Ascending aorta (tissue), 2 donors: ENCODE results near the gene HBP1. TPM values are rescaled to one million over a fixed set of nuclear protein-coding genes. Genes with fewer than 3 reads are reported as not detected.

Source experiments
- DNase-seq, 2 donors: peaks; one replicate each; pipeline ENCODE4 v3.0.0-alpha.2; 2019; ENCODE audit warnings: low spot score in 2 of 2
- H3K27ac ChIP-seq, 2 donors: fragments of 200-600 bp; sonication (generic); one replicate each; pipeline ENCODE4 v1.5.1; 2016 to 2017; ENCODE audit warnings: mild to moderate bottlenecking in 1 of 2
- H3K27me3 ChIP-seq: fragments of 200-600 bp; sonication (generic); one replicate; pipeline ENCODE4 v1.5.1; 2017
- H3K36me3 ChIP-seq, 2 donors: fragments of 200-600 bp; sonication (generic); one replicate each; pipeline ENCODE4 v1.5.1; 2016
- H3K4me1 ChIP-seq, 2 donors: fragments of 200-600 bp; sonication (generic); one replicate each; pipeline ENCODE4 v1.5.1; 2016 to 2017; ENCODE audit warnings: mild to moderate bottlenecking in 1 of 2
- H3K4me3 ChIP-seq, 2 donors: fragments of 200-600 bp; sonication (generic); one replicate each; pipeline ENCODE4 v1.5.1; 2016 to 2017; ENCODE audit warnings: mild to moderate bottlenecking in 1 of 2
- H3K9me3 ChIP-seq, 2 donors: fragments of 200-600 bp; sonication (generic); one replicate each; pipeline ENCODE4 v1.5.1; 2016
- CTCF ChIP-seq, 3 experiments: fragments of 200-600 bp in 2 of 3; fragments of 450-650 bp in 1 of 3; sonication (generic) in 2 of 3; IDR thresholded peaks; one replicate each; pipeline ENCODE4 v1.5.1; 2016 to 2019; ENCODE audit warnings: antibody characterized with exemption in 3 of 3, mild to moderate bottlenecking in 1 of 3, moderate library complexity in 1 of 3
- intact Hi-C: fragments of 100-400 bp; cut with DNase I; formaldehyde crosslinking; loops from one replicate; pipeline ENCODE4 v1.15.1; 2023
- total RNA-seq: library from RNA; depleted of rRNA; stranded (reverse); fragments of >200 nt; gene quantifications from one replicate; pipeline ENCODE4 v1.1.0, GENCODE V29; 2016

HBP1 gene
- total RNA-seq, 1 donor from 2014 or later = 62.2 TPM

GRCh38 chr7:107194052-107194451, 25.2 kb downstream of the HBP1 start:
- TF ChIP-seq CTCF (IDR thresholded peaks at IDR 0.05) = peak in 1 of 3 experiments; percentile 3
- DNase-seq = no peak
- H3K27ac ChIP-seq = no peak overlapping the region
- H3K36me3 ChIP-seq = peaks cover 51 to 72% of the 10 kb centered on the region in 2 donors
- H3K9me3 ChIP-seq = no peaks in the 10 kb centered on the region
- H3K4me1 ChIP-seq = no peaks in the 10 kb centered on the region
- intact Hi-C loops = no loop called here
- H3K4me3 ChIP-seq = no peak overlapping the region
- no peaks in the 10 kb centered on the region for H3K27me3 ChIP-seq

- Histone ChIP-seq H3K4me3 (no peak overlapping the region), H3K27me3 (no peaks in the 10 kb centered on the region), H3K9me3 (no peaks in the 10 kb centered on the region), H3K36me3 (peaks cover 51 to 76% of the 10 kb centered on the region in 2 donors), H3K27ac (no peak overlapping the region), H3K4me1 (no peaks in the 10 kb centered on the region)
- DNase-seq = no peak
- TF ChIP-seq CTCF (IDR thresholded peaks at IDR 0.05) = no peak
- intact Hi-C loops = no loop called here
Observed at GRCh38 chr7:107196834-107197610, 28.2 kb downstream of the HBP1 start.

GRCh38 chr7:107201795-107202450, 33.1 kb downstream of the HBP1 start:
- no peak for DNase-seq
- H3K36me3 ChIP-seq = peaks cover 68 to 96% of the 10 kb centered on the region in 2 donors

GRCh38 chr7:107203607-107204006, 34.8 kb downstream of the HBP1 start:
- peaks cover 54 to 79% of the 10 kb centered on the region in 2 donors for H3K36me3 ChIP-seq
- H3K4me3 ChIP-seq = no peak overlapping the region
- H3K27ac ChIP-seq = no peak overlapping the region
- H3K4me1 ChIP-seq = peaks cover 4 to 10% of the 10 kb centered on the region in 2 donors
- no peak for TF ChIP-seq CTCF (IDR thresholded peaks at IDR 0.05)
- no peaks in the 10 kb centered on the region for H3K9me3 ChIP-seq
- DNase-seq = no peak
- intact Hi-C loops = loop anchor here (10.0 kb wide), 1 partner anchor 521 kb away; no protein-coding TSS in a partner anchor
- no peaks in the 10 kb centered on the region for H3K27me3 ChIP-seq

More at GRCh38 chr7:107201795-107202450, 33.1 kb downstream of the HBP1 start:
- intact Hi-C loops = loop anchor here (10.0 kb wide), 1 partner anchor 523 kb away; no protein-coding TSS in a partner anchor
- no peaks in the 10 kb centered on the region for H3K27me3 ChIP-seq
- no peak overlapping the region for H3K27ac ChIP-seq
- no peak overlapping the region for H3K4me3 ChIP-seq
- TF ChIP-seq CTCF (IDR thresholded peaks at IDR 0.05) = peak in 2 of 3 experiments; percentile 12 to 61
- H3K9me3 ChIP-seq = no peaks in the 10 kb centered on the region
- no peaks in the 10 kb centered on the region for H3K4me1 ChIP-seq

- DNase-seq = no peak
- TF ChIP-seq CTCF (IDR thresholded peaks at IDR 0.05) = no peak
- no peak overlapping the region for H3K4me3 ChIP-seq
- intact Hi-C loops = loop anchor here (10.0 kb wide), 1 partner anchor 519 kb away; no protein-coding TSS in a partner anchor
- no peaks in the 10 kb centered on the region for H3K9me3 ChIP-seq
- no peaks in the 10 kb centered on the region for H3K27me3 ChIP-seq
- peaks cover 40 to 69% of the 10 kb centered on the region in 2 donors for H3K36me3 ChIP-seq
- peaks cover 4 to 13% of the 10 kb centered on the region in 2 donors for H3K4me1 ChIP-seq
- no peak overlapping the region for H3K27ac ChIP-seq
Observed at GRCh38 chr7:107206136-107206535, 37.3 kb downstream of the HBP1 start.
